PC-9 (cell line): Measurements from ENCODE around the gene TNC.

Experiments used
- EZH2 ChIP-seq: fragments of 200-600 bp; sonication (generic); IDR thresholded peaks from 2 replicates; pipeline ENCODE4 v1.8.0; 2017; ENCODE audit warnings: antibody characterized with exemption, low read depth
- TF ChIP-seq, protein P1 (sequence below): fragments of 200-600 bp; sonication (generic); conservative IDR thresholded peaks from 2 replicates; pipeline ENCODE4 v1.6.1; 2017; ENCODE audit warnings: mixed run types, antibody characterized with exemption, mild to moderate bottlenecking, moderate library complexity

DNA sequence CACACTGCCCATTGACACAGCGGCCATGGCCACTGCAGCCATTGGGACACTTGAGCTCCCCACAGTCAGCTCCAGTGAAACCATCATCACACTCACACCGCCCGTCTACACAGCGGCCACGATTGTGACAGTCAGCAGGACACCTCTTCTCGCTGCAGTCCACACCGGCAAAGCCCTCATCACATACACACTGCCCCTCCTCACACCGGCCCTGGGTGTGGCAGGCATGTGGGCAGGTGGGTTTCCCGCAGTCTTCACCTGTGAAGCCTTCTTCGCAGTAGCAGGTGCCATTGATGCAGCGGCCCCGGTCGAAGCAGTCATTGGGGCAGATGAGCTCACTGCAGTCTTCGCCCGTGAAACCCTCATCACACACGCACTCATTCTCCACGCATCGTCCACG is 31.5 kb downstream of the TNC start:
- TF ChIP-seq, protein P1, sequence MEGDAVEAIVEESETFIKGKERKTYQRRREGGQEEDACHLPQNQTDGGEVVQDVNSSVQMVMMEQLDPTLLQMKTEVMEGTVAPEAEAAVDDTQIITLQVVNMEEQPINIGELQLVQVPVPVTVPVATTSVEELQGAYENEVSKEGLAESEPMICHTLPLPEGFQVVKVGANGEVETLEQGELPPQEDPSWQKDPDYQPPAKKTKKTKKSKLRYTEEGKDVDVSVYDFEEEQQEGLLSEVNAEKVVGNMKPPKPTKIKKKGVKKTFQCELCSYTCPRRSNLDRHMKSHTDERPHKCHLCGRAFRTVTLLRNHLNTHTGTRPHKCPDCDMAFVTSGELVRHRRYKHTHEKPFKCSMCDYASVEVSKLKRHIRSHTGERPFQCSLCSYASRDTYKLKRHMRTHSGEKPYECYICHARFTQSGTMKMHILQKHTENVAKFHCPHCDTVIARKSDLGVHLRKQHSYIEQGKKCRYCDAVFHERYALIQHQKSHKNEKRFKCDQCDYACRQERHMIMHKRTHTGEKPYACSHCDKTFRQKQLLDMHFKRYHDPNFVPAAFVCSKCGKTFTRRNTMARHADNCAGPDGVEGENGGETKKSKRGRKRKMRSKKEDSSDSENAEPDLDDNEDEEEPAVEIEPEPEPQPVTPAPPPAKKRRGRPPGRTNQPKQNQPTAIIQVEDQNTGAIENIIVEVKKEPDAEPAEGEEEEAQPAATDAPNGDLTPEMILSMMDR, result no peak
- no peak for TF ChIP-seq EZH2
